Measurements from ENCODE around the gene ELOVL6. TPM values are rescaled to one million over a fixed set of nuclear protein-coding genes. Genes with fewer than 3 reads are reported as not detected.

The ELOVL6 gene
- total RNA-seq, 1 experiment from 2014 or later = 38.7 TPM

- no peak for TF ChIP-seq TCF7L2 (IDR thresholded peaks at IDR 0.05; ENCODE audit: borderline replicate concordance, extremely low read depth, insufficient read depth, insufficient read length)
- TF ChIP-seq ZBTB33 (IDR thresholded peaks at IDR 0.05; ENCODE audit: extremely low read depth, insufficient replicate concordance, low read length) = no peak
Observed at GRCh38 chr4:110073053-110073845, 125.2 kb downstream of the ELOVL6 start (continued).

- Histone ChIP-seq H3K9me2 (ENCODE audit: insufficient read depth) (no peaks in the 10 kb centered on the region), H3K4me2 (ENCODE audit: low read length) (no peak overlapping the region), H3K4me1 (ENCODE audit: control insufficient read depth in 1 of 2, insufficient read depth in 2 of 2, low read length in 2 of 2) (no peaks in the 10 kb centered on the region), H3K9ac (ENCODE audit: low read length) (no peak overlapping the region), H2AFZ (ENCODE audit: low read depth, low read length, poor library complexity, severe bottlenecking) (no peak overlapping the region), H3K79me2 (ENCODE audit: insufficient read depth, low read length) (no peaks in the 10 kb centered on the region), H3K36me3 (ENCODE audit: control insufficient read depth in 1 of 2, insufficient read depth in 2 of 2, low read length in 2 of 2) (no peaks in the 10 kb centered on the region), H3K4me3 (replicated peaks in 1 of 2; ENCODE audit: low read depth in 1 of 2, low read length in 2 of 2) (no peak overlapping the region), H3K27ac (ENCODE audit: low read depth, low read length) (no peak overlapping the region), H3K9me3 (ENCODE audit: control insufficient read depth in 1 of 2, insufficient read depth in 1 of 2, low read depth in 1 of 2, low read length in 2 of 2) (no peaks in the 10 kb centered on the region), H3K27me3 (ENCODE audit: insufficient read depth, low read length) (no peaks in the 10 kb centered on the region), H4K20me1 (ENCODE audit: insufficient read depth) (no peaks in the 10 kb centered on the region)
- BruUV-seq (replicated peaks) = no TSS peak
- RAD21 ChIA-PET (ENCODE audit: low non-redundant PET in 1 of 2, low total read pairs in 2 of 2, uncharacterized antibody in 2 of 2, unreplicated experiment in 2 of 2) = no interaction called here
- POLR2A ChIA-PET = no interaction called here
- intact Hi-C loops (cut with micrococcal nuclease) = no loop called here
- DNase-seq (ENCODE audit: low read depth, low spot score) (no peak), ATAC-seq (no peak)
- TF ChIP-seq CEBPB (IDR thresholded peaks at IDR 0.05; ENCODE audit: low read depth) (no peak), POLR2A (IDR thresholded peaks at IDR 0.05; ENCODE audit: borderline replicate concordance, extremely low read depth, insufficient read depth, insufficient read length) (no peak), RAD21 (IDR thresholded peaks at IDR 0.05; ENCODE audit: low read depth) (no peak)
- CTCF ChIA-PET = interaction anchor here (1.0 kb wide), 1 partner anchor 19 kb away, joined by 3 read pairs; no protein-coding TSS in a partner anchor
Observed at GRCh38 chr4:110071466-110071865, 126.9 kb downstream of the ELOVL6 start.
